Measurements from ENCODE around the gene PHLDB1. TPM values are rescaled to one million over a fixed set of nuclear protein-coding genes. Genes with fewer than 3 reads are reported as not detected.

The PHLDB1 gene
- total and polyA plus RNA-seq, 2 donors (not counting 3 experiments of a cell fraction or from before 2014, with no cell fraction given): 99.7 to 183 TPM

GRCh38 chr11:118660681-118661424 lies 53.4 kb downstream of the PHLDB1 start:
- Histone ChIP-seq H3K4me3 (replicated peaks in 1 of 3; ENCODE audit: insufficient read depth in 1 of 3, low read depth in 1 of 3, low read length in 3 of 3) (no peak overlapping the region), H3K4me1 (ENCODE audit: control insufficient read depth, extremely low read depth, insufficient read depth, low read length) (peaks cover 6% of the 10 kb centered on the region), H3K9me1 (replicated peaks; ENCODE audit: control insufficient read depth, extremely low read depth, insufficient read depth, low read length) (no peaks in the 10 kb centered on the region), H3K9ac (replicated peaks; ENCODE audit: extremely low read depth, insufficient read depth, low read length) (no peak overlapping the region), H3K79me2 (ENCODE audit: control insufficient read depth, insufficient read depth, low read length) (no peaks in the 10 kb centered on the region), H2AFZ (ENCODE audit: low read depth, low read length) (no peak overlapping the region), H3K27me3 (ENCODE audit: control insufficient read depth in 2 of 2, insufficient read depth in 2 of 2, low read length in 2 of 2) (peaks cover 0 to 2% of the 10 kb centered on the region in 2 experiments), H3K4me2 (ENCODE audit: insufficient read depth, low read length) (no peak overlapping the region), H4K20me1 (replicated peaks; ENCODE audit: control insufficient read depth, extremely low read depth, insufficient read depth, low read length) (no peaks in the 10 kb centered on the region), H3K36me3 (ENCODE audit: control insufficient read depth in 2 of 2, extremely low read depth in 1 of 2, insufficient read depth in 2 of 2, low read length in 2 of 2) (peaks cover 0 to 21% of the 10 kb centered on the region in 2 experiments), H3K27ac (ENCODE audit: insufficient read depth, low read depth, low read length) (no peak overlapping the region), H3K9me3 (replicated peaks; ENCODE audit: control insufficient read depth, insufficient read depth, low read length) (no peaks in the 10 kb centered on the region)
- FAIRE-seq (no peak), DNase-seq (ENCODE audit: low read depth, low spot score) (no peak)
- dilution Hi-C loops (cut with MboI; ENCODE audit: extremely low pct_ligation_motif_present, low sequenced_read_pairs): no loop called here
- BruUV-seq (replicated peaks): no TSS peak
- TF ChIP-seq POLR2A (IDR thresholded peaks at IDR 0.05; ENCODE audit: low read depth, low read length) (peak; percentile 27), JUN (IDR thresholded peaks at IDR 0.05; ENCODE audit: borderline replicate concordance, insufficient read depth, insufficient read length, low read depth) (no peak), MYC (IDR thresholded peaks at IDR 0.05; ENCODE audit: low read depth, low read length) (no peak)
- intact Hi-C loops (cut with micrococcal nuclease): no loop called here
- ChIA-PET CTCF (interaction anchor here (0.8 to 6.7 kb wide), 6 partner anchors 25 to 297 kb away, joined by 4 to 65 read pairs (median 10); partner anchors contain the start of gene PHLDB1), POLR2A (no interaction called here)

- no peak overlapping the region for H3K9ac ChIP-seq (replicated peaks; ENCODE audit: extremely low read depth, insufficient read depth, low read length)
- no TSS peak for BruUV-seq (replicated peaks)
- H4K20me1 ChIP-seq (replicated peaks; ENCODE audit: control insufficient read depth, extremely low read depth, insufficient read depth, low read length): no peaks in the 10 kb centered on the region
- no peak for DNase-seq (ENCODE audit: low read depth, low spot score)
- intact Hi-C loops (cut with micrococcal nuclease) (no loop called here), dilution Hi-C loops (cut with MboI; ENCODE audit: extremely low pct_ligation_motif_present, low sequenced_read_pairs) (no loop called here)
- H3K4me3 ChIP-seq (replicated peaks in 1 of 3; ENCODE audit: insufficient read depth in 1 of 3, low read depth in 1 of 3, low read length in 3 of 3): no peak overlapping the region
- no peak overlapping the region for H3K27ac ChIP-seq (ENCODE audit: insufficient read depth, low read depth, low read length)
- H2AFZ ChIP-seq (ENCODE audit: low read depth, low read length): no peak overlapping the region
- H3K9me1 ChIP-seq (replicated peaks; ENCODE audit: control insufficient read depth, extremely low read depth, insufficient read depth, low read length): no peaks in the 10 kb centered on the region
- no peak for TF ChIP-seq CTCF (IDR thresholded peaks at IDR 0.05; ENCODE audit: extremely low read depth in 1 of 2, insufficient read depth in 1 of 2, low read depth in 1 of 2, low read length in 2 of 2)
- peak; percentile 19 for TF ChIP-seq POLR2AphosphoS5 (IDR thresholded peaks at IDR 0.05; ENCODE audit: insufficient read depth, low read depth, low read length)
- TF ChIP-seq GATA2 (IDR thresholded peaks at IDR 0.05; ENCODE audit: insufficient read depth, insufficient read length, low read depth, low read length): no peak
- peaks cover 0 to 2% of the 10 kb centered on the region in 2 experiments for H3K27me3 ChIP-seq (ENCODE audit: control insufficient read depth in 2 of 2, insufficient read depth in 2 of 2, low read length in 2 of 2)
- no peaks in the 10 kb centered on the region for H3K79me2 ChIP-seq (ENCODE audit: control insufficient read depth, insufficient read depth, low read length)
- no peaks in the 10 kb centered on the region for H3K9me3 ChIP-seq (replicated peaks; ENCODE audit: control insufficient read depth, insufficient read depth, low read length)
- POLR2A ChIA-PET: no interaction called here
- CTCF ChIA-PET: interaction anchor here (1.1 to 6.7 kb wide), 2 partner anchors 25 to 67 kb away, joined by 3 to 65 read pairs; no protein-coding TSS in a partner anchor
- H3K4me2 ChIP-seq (ENCODE audit: insufficient read depth, low read length): no peak overlapping the region
- peaks cover 6% of the 10 kb centered on the region for H3K4me1 ChIP-seq (ENCODE audit: control insufficient read depth, extremely low read depth, insufficient read depth, low read length)
- no peak for FAIRE-seq
- peaks cover 0 to 17% of the 10 kb centered on the region in 2 experiments for H3K36me3 ChIP-seq (ENCODE audit: control insufficient read depth in 2 of 2, extremely low read depth in 1 of 2, insufficient read depth in 2 of 2, low read length in 2 of 2)
These were observed 54.2 kb downstream of the PHLDB1 start for GRCh38 chr11:118661425-118662301.
